Measurements from ENCODE around the gene MND1.

DNA sequence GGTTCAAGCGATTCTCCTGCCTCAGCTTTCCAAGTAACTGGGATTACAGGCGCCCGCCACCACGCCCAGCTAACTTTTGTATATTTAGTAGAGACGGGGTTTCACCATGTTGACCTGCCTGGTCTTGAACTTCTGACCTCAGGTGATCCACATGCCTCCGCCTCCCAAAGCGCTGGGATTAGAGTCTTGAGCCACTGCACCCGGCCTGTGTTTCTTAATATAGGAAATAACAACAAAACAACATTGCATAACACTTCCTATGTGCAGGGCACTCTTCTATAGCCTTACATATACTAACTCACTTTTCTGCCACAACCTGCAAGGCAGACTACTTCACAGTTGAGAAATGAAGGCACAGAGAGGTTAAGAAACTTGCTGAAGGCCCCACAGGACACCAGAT is 108.9 kb downstream of the MND1 start:
- TF ChIP-seq, protein P1, sequence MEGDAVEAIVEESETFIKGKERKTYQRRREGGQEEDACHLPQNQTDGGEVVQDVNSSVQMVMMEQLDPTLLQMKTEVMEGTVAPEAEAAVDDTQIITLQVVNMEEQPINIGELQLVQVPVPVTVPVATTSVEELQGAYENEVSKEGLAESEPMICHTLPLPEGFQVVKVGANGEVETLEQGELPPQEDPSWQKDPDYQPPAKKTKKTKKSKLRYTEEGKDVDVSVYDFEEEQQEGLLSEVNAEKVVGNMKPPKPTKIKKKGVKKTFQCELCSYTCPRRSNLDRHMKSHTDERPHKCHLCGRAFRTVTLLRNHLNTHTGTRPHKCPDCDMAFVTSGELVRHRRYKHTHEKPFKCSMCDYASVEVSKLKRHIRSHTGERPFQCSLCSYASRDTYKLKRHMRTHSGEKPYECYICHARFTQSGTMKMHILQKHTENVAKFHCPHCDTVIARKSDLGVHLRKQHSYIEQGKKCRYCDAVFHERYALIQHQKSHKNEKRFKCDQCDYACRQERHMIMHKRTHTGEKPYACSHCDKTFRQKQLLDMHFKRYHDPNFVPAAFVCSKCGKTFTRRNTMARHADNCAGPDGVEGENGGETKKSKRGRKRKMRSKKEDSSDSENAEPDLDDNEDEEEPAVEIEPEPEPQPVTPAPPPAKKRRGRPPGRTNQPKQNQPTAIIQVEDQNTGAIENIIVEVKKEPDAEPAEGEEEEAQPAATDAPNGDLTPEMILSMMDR (conservative IDR thresholded peaks at IDR 0.05; ENCODE audit: low read length), result no peak
- TF ChIP-seq EZH2phosphoT487 (IDR thresholded peaks at IDR 0.05; ENCODE audit: borderline replicate concordance), result no peak
